UCSD-AML1 (cell line): Measurements from ENCODE around the gene LAMB1.
"Not testable (repeated sequence)": the region's sequence is repeated elsewhere in the genome, so short reads cannot be mapped to it uniquely, and the experiment has no call there.

ENCODE experiments used
- DNase-seq: peaks from one replicate; lab custom pipeline; 2025; ENCODE audit not compliant: unreplicated experiment; lab: John Stamatoyannopoulos, UW

LAMB1 gene

GRCh38 chr7:107973861-107974260 is 29.1 kb downstream of the LAMB1 start:
- no peak for DNase-seq

GRCh38 chr7:107972941-107973376 is 30.0 kb downstream of the LAMB1 start:
- DNase-seq = no peak

- DNase-seq = no peak
These were observed 30.9 kb downstream of the LAMB1 start for GRCh38 chr7:107972075-107972482.

GRCh38 chr7:107971613-107972012 is 31.3 kb downstream of the LAMB1 start:
- no peak for DNase-seq

GRCh38 chr7:107971100-107971499 is 31.9 kb downstream of the LAMB1 start:
- no peak for DNase-seq

DNA sequence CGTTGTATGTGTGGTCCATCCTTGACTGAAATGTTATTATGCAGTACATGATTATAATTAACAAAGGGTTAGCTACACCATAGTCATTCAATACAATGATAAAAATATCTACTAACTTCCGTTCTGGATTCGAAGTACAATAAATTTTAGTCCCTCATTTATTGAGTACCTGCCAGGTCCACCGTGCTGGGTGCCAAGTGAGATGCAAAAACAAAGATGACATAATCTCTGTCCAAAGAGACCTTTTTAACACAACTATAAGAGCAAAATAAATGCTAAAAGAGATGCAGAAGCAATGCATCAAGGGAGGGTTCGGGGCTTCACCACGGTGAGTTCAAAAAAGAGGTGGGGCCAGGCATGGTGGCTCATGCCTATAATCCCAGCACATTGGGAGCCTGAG is 33.1 kb downstream of the LAMB1 start:
- DNase-seq = no peak

DNA sequence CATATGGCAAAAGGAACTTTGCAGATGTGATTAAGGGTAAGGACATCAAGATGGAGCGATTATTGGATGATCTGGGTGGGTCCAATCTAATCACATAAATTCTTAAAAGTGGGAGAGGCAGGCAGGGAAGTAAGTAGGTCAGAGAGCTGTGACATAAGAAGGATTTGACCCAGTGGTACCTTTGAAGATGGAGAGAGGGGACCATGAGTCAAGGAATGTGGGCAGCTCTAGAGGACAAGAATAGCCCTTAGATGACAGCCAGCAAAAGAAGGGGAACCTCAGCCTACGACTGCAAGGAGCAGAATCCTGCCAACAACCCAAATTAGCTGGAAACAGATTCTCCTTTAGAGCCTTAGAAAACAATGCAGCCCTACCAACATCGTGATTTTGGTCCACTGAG is 34.5 kb downstream of the LAMB1 start:
- DNase-seq = no peak

- no peak for DNase-seq
These were observed 35.5 kb downstream of the LAMB1 start for GRCh38 chr7:107967420-107967819.

DNA sequence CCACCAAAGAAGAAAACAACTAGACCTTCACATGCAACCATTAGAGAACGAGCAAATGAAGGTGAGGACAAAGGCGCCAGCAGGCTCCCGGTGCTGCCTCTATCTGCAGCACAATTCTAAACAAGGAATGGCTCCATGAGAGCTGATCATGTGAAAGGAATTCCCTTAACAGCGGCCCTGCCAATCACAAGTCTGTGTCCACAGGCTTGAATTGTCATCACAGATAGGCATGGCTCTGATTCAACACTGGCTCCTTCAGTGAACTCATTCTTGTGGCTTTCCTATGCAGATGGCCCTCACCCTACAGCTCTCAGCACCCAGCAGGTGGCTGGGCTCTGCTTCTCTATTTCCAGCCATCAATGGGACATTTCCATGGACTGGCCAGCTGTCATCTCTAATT is 36.2 kb downstream of the LAMB1 start:
- no peak for DNase-seq

DNA sequence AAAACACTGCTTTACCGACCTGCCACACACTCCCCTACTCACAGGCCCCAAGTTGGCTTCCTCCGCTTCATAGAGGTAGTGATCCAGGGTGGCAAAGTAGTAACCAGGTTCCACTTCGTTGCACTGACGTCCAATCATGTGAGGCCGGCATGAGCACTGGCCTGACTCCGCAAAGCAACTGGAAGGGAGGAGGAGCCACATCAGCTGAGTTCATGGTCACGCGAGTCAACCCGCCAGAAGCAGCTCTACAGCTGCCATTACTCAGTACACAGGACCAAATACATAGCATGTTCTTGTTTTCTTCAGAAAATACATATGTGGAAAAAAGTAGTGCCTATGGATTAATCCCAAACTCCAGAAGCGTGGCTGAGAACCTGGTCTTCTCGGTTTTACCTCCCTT is 38.5 kb downstream of the LAMB1 start:
- DNase-seq = no peak

GRCh38 chr7:107962817-107963216 is 40.1 kb downstream of the LAMB1 start:
- DNase-seq = no peak

GRCh38 chr7:107961405-107961804 is 41.6 kb downstream of the LAMB1 start:
- DNase-seq = no peak

- DNase-seq = no peak
These were observed 42.7 kb downstream of the LAMB1 start for GRCh38 chr7:107960272-107960671.

DNA sequence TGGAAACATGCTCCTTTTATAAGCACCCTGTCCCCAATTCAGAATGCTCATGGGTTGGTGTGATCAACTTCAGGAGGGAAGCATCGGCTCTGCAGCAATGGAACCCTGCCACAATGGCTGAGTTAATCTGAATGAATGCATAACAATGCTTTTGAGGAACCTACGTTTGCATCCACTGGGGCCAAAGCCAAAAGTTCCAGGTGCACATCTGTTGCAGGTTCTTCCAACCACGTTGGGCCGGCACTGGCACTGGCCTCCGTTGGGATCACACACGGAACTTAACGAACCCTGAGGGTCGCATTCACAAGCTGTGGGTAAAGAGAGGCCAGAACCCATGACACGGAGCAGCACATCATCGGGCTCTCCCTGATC is 43.4 kb downstream of the LAMB1 start:
- no peak for DNase-seq

GRCh38 chr7:107958764-107959526 is 44.0 kb downstream of the LAMB1 start:
- no peak for DNase-seq

GRCh38 chr7:107957436-107957835 is 45.5 kb downstream of the LAMB1 start:
- DNase-seq = no peak

- DNase-seq = not testable (repeated sequence)
These were observed 46.0 kb downstream of the LAMB1 start for GRCh38 chr7:107956950-107957349.

- no peak for DNase-seq
These were observed 47.6 kb downstream of the LAMB1 start for GRCh38 chr7:107955394-107955793.

- DNase-seq = no peak
These were observed 49.0 kb downstream of the LAMB1 start for GRCh38 chr7:107953924-107954303.

DNA sequence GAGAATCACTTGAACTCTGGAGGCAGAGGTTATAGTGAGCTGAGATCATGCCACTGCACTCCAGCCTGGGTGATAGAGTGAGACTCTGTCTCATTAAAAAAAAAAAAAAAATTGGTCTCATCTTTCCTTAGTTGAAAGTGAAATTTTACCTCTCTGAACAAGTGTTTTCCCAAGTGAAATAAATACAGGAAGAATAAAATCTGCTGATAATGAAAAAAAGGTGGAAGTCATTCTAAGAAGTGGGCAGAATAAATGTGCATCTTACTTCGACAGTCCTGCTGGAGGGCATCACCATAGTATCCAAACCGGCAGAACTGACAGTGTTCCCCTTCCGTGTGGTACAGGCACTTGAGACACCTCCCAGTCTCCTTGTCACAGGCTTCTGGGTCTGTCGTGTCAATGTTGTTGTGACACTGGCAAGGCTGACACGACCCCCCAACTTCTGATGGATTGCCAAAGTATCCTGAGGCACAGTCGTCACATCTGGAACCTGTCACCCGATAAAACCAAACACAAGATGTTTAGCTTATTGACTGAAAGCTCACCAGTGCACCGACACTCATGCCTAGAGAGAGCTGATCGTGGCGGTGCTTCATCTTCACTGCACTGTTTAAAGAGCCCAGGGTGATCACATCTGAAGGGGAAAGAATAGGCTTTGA is 49.6 kb downstream of the LAMB1 start:
- DNase-seq = no peak

GRCh38 chr7:107951896-107952295 is 51.1 kb downstream of the LAMB1 start:
- DNase-seq = no peak

- no peak for DNase-seq
These were observed 51.7 kb downstream of the LAMB1 start for GRCh38 chr7:107951172-107951787.
